ENCODE measurements around the gene IFT25.

GRCh38 chr1:53930932-53931331, 14.6 kb downstream of the IFT25 start:
- TF ChIP-seq CTCF (IDR thresholded peaks at IDR 0.05; ENCODE audit: poor library complexity, severe bottlenecking) (no peak), POLR2AphosphoS5 (IDR thresholded peaks at IDR 0.05) (no peak), EP300 (conservative IDR thresholded peaks at IDR 0.05; ENCODE audit: poor library complexity, severe bottlenecking) (no peak), REST (IDR thresholded peaks at IDR 0.05; ENCODE audit: borderline replicate concordance) (no peak)

All from neural cell (in vitro differentiated cells).